K562 (cell line): ENCODE results near the gene KISS1R. TPM values are rescaled to one million over a fixed set of nuclear protein-coding genes. Genes with fewer than 3 reads are reported as not detected.

Source experiments
- HNRNPL ChIP-seq: fragments of 200-400 bp; formaldehyde crosslinking; IDR thresholded peaks from 2 replicates; pipeline ENCODE4 v1.6.1; 2017; ENCODE audit warnings: low read depth, mild to moderate bottlenecking, low read length
- MYC ChIP-seq, 2 experiments: fragments of 250-450 bp in 1 of 2; sonication (Bioruptor Pico) in 1 of 2; IDR thresholded peaks; 2 replicates each; pipeline versions ENCODE4 v1.5.1 to v1.6.1; 2012 to 2021; ENCODE audit warnings: low read depth in 2 of 2, borderline replicate concordance in 1 of 2, improper control_type of control experiment in 1 of 2, low read length in 1 of 2, mild to moderate bottlenecking in 1 of 2, moderate library complexity in 1 of 2
- NR3C1 ChIP-seq: sonication (generic); formaldehyde crosslinking; IDR thresholded peaks from 2 replicates; pipeline ENCODE4 v1.8.1; 2022; ENCODE audit warnings: missing genetic modification reagents
- PHF8 ChIP-seq: fragments of 200-600 bp; sonication (generic); IDR thresholded peaks from 2 replicates; pipeline ENCODE4 v1.6.1; 2012; ENCODE audit warnings: mixed run types, mild to moderate bottlenecking, inconsistent platforms, low read length, moderate library complexity, borderline replicate concordance
- POLR2B ChIP-seq: fragments of 450-650 bp; IDR thresholded peaks from 2 replicates; pipeline ENCODE4 v1.6.1; 2018; ENCODE audit warnings: low read depth; ENCODE audit not compliant: partially characterized antibody
- SAP30 ChIP-seq: fragments of 200-600 bp; sonication (generic); IDR thresholded peaks from 2 replicates; pipeline ENCODE4 v1.6.1; 2012; ENCODE audit warnings: borderline replicate concordance, low read depth, mild to moderate bottlenecking, moderate library complexity, low read length, control low read depth, inconsistent platforms; ENCODE audit not compliant: insufficient read depth, poor library complexity, severe bottlenecking
- SRSF3 ChIP-seq: fragments of 200-400 bp; formaldehyde crosslinking; IDR thresholded peaks from 2 replicates; pipeline ENCODE4 v1.6.1; 2016; ENCODE audit warnings: mild to moderate bottlenecking, low read length, moderate library complexity; ENCODE audit not compliant: insufficient read depth
- TAF1 ChIP-seq: IDR thresholded peaks from 2 replicates; pipeline ENCODE4 v1.6.1; 2011; ENCODE audit warnings: mild to moderate bottlenecking, low read length, moderate library complexity; ENCODE audit not compliant: insufficient read depth, control insufficient read depth, severe bottlenecking; ENCODE audit errors: extremely low read depth
- TBP ChIP-seq: optimal IDR thresholded peaks from 2 replicates; pipeline ENCODE3; 2011; ENCODE audit warnings: low read depth, low read length, improper control_type of control experiment
- TRIM24 ChIP-seq, 2 experiments: fragments of 450-650 bp; IDR thresholded peaks; 2 replicates each; pipeline ENCODE4 v1.6.1; 2016
- XRCC4 ChIP-seq: IDR thresholded peaks from one replicate; pipeline ENCODE4 v1.6.1; 2011; ENCODE audit not compliant: insufficient read depth, insufficient read length; ENCODE audit errors: extremely low read depth
- ZBTB7A ChIP-seq: IDR thresholded peaks from 2 replicates; pipeline ENCODE4 v1.6.1; 2011; ENCODE audit warnings: low read depth, mild to moderate bottlenecking, low read length, moderate library complexity, borderline replicate concordance; ENCODE audit not compliant: control insufficient read depth
- polyA plus RNA-seq, 8 experiments: library from polyadenylated mRNA; depleted of rRNA in 4 of 8; stranded (reverse) in 5 of 8; unstranded in 3 of 8; fragments of >200 nt; fragmentation: Nextera tagmentation in 2 of 8; fragmentation: Illumina TruSeq in 1 of 8; extraction: Ambion mirVana in 2 of 8; extraction: Trizol in 1 of 8; gene quantifications; 2 replicates each; pipeline versions ENCODE4 v1.2.1 to v1.2.3, GENCODE V29; 2011 to 2014; ENCODE audit warnings: inconsistent platforms in 1 of 8, missing spikeins in 1 of 8
- total RNA-seq, 7 experiments: library from RNA; depleted of rRNA in 6 of 7; stranded (reverse); fragments of >200 nt in 6 of 7; fragmentation: Illumina TruSeq in 2 of 7; extraction: Trizol in 2 of 7; gene quantifications; 2 replicates each; pipeline versions ENCODE4 v1.2.1 to v1.2.3, GENCODE V29; 2011 to 2021; ENCODE audit warnings: low replicate concordance in 1 of 7
- TF ChIP-seq, protein P1 (sequence below): fragments of 450-650 bp; formaldehyde crosslinking; IDR thresholded peaks from 2 replicates; pipeline ENCODE4 v1.4.0; 2020; ENCODE audit warnings: mild to moderate bottlenecking, moderate library complexity
- TF ChIP-seq, protein P2 (sequence below): sonication (generic); formaldehyde crosslinking; IDR thresholded peaks from 2 replicates; pipeline ENCODE4 v1.9.0; 2022; ENCODE audit warnings: mild to moderate bottlenecking, missing genetic modification reagents
- TF ChIP-seq, protein P3 (sequence below), 2 experiments: fragments of 450-650 bp; conservative IDR thresholded peaks; 2 replicates each; pipeline ENCODE4 v1.6.1; 2017; ENCODE audit warnings: mild to moderate bottlenecking in 2 of 2, moderate library complexity in 2 of 2
- TF ChIP-seq, protein P4 (sequence below): sonication (generic); formaldehyde crosslinking; IDR thresholded peaks from 2 replicates; pipeline ENCODE4 v1.8.0; 2022; ENCODE audit warnings: mild to moderate bottlenecking, missing genetic modification reagents

KISS1R gene
- total and polyA plus RNA-seq, 9 of the 15 experiments (the other 6 are each of a cell fraction or from before 2014, with no cell fraction given) = 0.37 to 39.4 (median 2.0) TPM

DNA sequence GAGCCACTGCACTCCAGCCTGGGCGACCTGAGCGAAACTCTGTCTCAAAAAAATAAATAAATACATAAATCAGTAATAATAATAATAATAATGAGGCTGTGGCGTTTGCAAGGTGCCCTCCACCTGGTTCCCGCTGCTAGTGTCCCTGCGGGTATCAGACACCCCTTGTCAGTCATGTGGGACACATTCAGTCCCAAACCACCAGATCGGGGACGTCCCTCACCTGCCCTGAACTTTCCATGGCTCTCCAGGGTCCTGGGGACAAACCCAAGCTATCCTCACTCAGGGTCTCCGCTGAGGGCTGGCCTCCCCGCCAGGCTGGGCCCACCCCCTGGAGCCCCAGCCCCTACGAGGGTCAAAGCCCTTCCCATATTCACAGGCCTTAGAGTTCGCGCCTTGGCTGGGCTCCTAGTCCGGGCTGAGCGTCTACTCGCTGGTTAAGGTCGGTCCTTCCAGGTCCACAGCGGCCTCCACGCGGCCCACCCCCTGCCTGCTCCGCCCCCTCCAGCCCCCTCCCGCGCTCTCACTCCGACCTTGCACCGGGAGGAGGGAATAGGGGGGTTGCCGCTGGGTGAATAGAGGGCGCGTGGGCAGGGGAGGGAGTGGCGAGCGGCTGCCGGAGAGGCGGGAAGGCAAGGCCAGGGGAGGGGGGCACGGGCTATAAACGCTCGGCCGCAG, 349 bp upstream of the KISS1R start (continued):
- TF ChIP-seq, protein P1, sequence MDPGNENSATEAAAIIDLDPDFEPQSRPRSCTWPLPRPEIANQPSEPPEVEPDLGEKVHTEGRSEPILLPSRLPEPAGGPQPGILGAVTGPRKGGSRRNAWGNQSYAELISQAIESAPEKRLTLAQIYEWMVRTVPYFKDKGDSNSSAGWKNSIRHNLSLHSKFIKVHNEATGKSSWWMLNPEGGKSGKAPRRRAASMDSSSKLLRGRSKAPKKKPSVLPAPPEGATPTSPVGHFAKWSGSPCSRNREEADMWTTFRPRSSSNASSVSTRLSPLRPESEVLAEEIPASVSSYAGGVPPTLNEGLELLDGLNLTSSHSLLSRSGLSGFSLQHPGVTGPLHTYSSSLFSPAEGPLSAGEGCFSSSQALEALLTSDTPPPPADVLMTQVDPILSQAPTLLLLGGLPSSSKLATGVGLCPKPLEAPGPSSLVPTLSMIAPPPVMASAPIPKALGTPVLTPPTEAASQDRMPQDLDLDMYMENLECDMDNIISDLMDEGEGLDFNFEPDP (CRISPR knock-in tag) = no peak
- TF ChIP-seq TBP = peak; percentile 63
- no peak for TF ChIP-seq TRIM24 (IDR thresholded peaks at IDR 0.05)
- no peak for TF ChIP-seq HNRNPL
- TF ChIP-seq, protein P2, sequence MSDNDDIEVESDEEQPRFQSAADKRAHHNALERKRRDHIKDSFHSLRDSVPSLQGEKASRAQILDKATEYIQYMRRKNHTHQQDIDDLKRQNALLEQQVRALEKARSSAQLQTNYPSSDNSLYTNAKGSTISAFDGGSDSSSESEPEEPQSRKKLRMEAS (CRISPR knock-in tag) = 0 out of 2 replicates have a peak, but pooled peaks have one; percentile 7
- peak; percentile 31; the same call in 1 of the 2 replicates for TF ChIP-seq MYC (IDR thresholded peaks at IDR 0.05; ENCODE audit: low read depth, low read length)
- TF ChIP-seq MYC (CRISPR knock-in tag; IDR thresholded peaks at IDR 0.05; ENCODE audit: borderline replicate concordance, low read depth) = no peak
- TF ChIP-seq PHF8 = peak; percentile 44; the same call in 1 of the 2 replicates
- peak; percentile 15 for TF ChIP-seq POLR2B
- TF ChIP-seq, protein P3, sequence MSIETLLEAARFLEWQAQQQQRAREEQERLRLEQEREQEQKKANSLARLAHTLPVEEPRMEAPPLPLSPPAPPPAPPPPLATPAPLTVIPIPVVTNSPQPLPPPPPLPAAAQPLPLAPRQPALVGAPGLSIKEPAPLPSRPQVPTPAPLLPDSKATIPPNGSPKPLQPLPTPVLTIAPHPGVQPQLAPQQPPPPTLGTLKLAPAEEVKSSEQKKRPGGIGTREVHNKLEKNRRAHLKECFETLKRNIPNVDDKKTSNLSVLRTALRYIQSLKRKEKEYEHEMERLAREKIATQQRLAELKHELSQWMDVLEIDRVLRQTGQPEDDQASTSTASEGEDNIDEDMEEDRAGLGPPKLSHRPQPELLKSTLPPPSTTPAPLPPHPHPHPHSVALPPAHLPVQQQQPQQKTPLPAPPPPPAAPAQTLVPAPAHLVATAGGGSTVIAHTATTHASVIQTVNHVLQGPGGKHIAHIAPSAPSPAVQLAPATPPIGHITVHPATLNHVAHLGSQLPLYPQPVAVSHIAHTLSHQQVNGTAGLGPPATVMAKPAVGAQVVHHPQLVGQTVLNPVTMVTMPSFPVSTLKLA (conservative IDR thresholded peaks at IDR 0.05) = peak; percentile 32 to 59
- no peak for TF ChIP-seq NR3C1 (CRISPR knock-in tag)
- TF ChIP-seq SAP30 = peak; percentile 51
- TF ChIP-seq XRCC4 = no peak
- no peak for TF ChIP-seq SRSF3
- TF ChIP-seq, protein P4, sequence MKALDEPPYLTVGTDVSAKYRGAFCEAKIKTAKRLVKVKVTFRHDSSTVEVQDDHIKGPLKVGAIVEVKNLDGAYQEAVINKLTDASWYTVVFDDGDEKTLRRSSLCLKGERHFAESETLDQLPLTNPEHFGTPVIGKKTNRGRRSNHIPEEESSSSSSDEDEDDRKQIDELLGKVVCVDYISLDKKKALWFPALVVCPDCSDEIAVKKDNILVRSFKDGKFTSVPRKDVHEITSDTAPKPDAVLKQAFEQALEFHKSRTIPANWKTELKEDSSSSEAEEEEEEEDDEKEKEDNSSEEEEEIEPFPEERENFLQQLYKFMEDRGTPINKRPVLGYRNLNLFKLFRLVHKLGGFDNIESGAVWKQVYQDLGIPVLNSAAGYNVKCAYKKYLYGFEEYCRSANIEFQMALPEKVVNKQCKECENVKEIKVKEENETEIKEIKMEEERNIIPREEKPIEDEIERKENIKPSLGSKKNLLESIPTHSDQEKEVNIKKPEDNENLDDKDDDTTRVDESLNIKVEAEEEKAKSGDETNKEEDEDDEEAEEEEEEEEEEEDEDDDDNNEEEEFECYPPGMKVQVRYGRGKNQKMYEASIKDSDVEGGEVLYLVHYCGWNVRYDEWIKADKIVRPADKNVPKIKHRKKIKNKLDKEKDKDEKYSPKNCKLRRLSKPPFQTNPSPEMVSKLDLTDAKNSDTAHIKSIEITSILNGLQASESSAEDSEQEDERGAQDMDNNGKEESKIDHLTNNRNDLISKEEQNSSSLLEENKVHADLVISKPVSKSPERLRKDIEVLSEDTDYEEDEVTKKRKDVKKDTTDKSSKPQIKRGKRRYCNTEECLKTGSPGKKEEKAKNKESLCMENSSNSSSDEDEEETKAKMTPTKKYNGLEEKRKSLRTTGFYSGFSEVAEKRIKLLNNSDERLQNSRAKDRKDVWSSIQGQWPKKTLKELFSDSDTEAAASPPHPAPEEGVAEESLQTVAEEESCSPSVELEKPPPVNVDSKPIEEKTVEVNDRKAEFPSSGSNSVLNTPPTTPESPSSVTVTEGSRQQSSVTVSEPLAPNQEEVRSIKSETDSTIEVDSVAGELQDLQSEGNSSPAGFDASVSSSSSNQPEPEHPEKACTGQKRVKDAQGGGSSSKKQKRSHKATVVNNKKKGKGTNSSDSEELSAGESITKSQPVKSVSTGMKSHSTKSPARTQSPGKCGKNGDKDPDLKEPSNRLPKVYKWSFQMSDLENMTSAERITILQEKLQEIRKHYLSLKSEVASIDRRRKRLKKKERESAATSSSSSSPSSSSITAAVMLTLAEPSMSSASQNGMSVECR (CRISPR knock-in tag) = peak; percentile 77
- TF ChIP-seq TAF1 = peak; percentile 61
- TF ChIP-seq ZBTB7A = peak; percentile 88; the same call in 1 of the 2 replicates
